LNCAP (cell line): ENCODE measurements around the gene IGF1.

Experiments used
- CTCF ChIP-seq: fragments of 450-650 bp; IDR thresholded peaks from 2 replicates; pipeline ENCODE4 v1.5.1; 2017; ENCODE audit warnings: mild to moderate bottlenecking

Gene IGF1

GRCh38 chr12:102379346-102380162 lies 100.8 kb downstream of the IGF1 start:
- no peak for TF ChIP-seq CTCF

DNA sequence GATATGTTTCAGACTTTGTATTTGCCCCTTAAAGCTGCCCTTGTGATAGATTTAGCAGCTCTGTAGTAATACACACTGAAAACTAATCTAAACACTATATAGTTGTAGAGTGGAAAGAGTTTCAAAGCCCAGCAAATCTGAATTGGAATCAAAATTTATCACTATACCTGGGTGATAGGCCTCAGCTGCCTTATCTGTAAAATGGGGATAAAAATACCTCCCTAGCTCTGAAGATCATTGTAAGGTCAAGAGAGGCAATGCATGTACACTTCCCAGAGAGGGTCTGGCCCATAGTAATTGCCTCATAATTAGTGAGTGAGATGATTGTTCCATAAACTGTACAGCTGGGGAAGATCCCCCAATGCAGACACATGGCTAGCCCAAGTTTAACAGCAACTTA lies 103.6 kb downstream of the IGF1 start:
- no peak for TF ChIP-seq CTCF

DNA sequence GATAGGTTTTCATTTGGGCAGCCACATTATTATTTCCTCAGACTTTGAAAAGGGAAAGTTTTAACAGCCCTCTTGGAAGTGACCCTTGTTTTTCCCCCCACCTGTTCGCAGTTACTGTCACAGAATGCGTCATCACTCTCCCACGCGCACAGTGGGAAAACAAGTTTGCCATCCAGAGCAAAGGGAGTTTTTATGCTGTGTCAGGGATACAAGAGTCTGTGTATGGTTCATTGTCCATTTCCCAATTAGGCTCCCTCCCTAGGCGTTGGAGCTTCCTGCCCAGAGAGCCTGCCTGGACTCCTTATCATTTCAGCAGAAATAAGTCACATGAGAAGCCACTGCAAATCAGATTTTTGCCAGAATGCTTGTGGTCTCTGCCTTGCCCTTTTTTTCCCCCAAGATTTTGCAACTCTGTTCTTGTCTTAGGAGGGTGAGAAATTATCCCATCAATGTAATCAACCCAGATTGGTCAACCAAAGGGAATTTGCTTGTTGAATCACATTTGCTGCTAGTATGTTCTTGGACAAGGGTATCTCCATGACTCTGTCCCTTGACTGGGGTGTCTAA lies 104.1 kb downstream of the IGF1 start:
- no peak for TF ChIP-seq CTCF

DNA sequence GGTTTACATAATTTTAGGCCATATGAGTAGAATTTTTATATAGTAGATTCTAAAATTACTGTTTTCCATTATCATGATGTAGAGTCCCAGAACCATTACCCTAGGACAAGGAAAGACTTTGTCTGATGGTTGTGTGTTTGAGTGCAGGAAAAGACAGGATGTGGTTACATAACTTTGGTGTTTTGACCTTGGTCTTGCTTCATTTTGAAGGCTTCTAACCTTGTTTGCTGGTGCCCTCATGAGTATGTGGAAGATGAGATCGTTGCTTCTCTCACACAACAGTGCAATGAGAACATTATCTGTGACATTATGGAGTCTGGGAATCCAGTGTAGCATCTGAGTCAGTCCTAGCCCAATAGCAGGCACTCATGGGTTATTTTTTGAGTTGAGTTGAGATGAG lies 106.2 kb downstream of the IGF1 start:
- TF ChIP-seq CTCF = no peak

DNA sequence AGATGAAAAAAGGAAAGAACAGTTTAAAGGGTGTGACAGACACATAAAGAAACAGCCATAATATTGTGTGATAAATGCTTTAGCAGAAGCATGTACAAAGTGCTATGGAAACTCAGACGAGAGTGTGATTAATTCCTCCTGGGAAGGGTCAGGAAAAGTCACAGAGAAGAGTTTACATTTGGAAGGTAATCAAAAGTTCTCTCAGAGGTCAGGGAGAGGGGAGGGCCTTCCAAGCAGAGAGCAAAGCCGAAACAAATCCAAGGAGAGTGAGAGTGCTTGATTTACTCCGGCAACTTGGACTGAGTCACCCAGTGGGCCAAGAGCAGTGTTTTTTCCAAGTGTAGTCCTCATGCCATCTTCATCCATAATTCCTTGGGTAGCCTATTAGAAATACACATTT lies 108.3 kb downstream of the IGF1 start:
- TF ChIP-seq CTCF = no peak

GRCh38 chr12:102371165-102371564 lies 109.2 kb downstream of the IGF1 start:
- TF ChIP-seq CTCF = no peak

DNA sequence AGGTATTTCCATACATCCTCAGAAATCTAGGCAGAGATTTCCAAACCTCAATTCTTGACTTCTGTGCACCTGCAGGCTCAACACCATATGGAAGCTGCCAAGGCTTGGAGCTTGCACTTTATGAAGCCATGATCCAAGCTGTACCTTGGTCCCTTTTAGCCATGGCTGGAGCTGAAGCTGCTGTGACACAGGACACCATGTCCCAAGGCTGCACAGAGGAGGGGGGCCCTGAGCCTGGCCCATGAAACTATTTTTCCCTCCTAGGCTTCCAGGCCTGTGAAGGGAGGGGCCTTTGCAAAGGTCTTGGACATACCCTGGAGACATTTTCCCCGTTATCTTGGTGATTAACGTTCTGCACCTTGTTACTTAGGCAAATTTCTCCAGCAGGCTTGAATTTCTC lies 110.5 kb downstream of the IGF1 start:
- no peak for TF ChIP-seq CTCF
